GM21381 (cell line): ENCODE measurements around the gene C6orf47.
"Not testable (repeated sequence)": the region's sequence is repeated elsewhere in the genome, so short reads cannot be mapped to it uniquely, and the experiment has no call there.

Source experiments
- ATAC-seq: cut with Tn5 transposase; IDR thresholded peaks from one replicate; pipeline ENCODE4 v1.9.1; 2021; ENCODE audit warnings: mild to moderate bottlenecking, moderate library complexity; ENCODE audit not compliant: unreplicated experiment

C6orf47 gene

GRCh38 chr6:31660381-31661261, at the start of gene C6orf47:
TSS of gene C6orf47 (minus strand) at chr6:31660778. CDS start at chr6:31659947, 831 bp downstream.
- ATAC-seq = peak; percentile 43

- not testable (repeated sequence) for ATAC-seq
These were observed 48.6 kb upstream of the C6orf47 start for GRCh38 chr6:31709157-31709556.

DNA sequence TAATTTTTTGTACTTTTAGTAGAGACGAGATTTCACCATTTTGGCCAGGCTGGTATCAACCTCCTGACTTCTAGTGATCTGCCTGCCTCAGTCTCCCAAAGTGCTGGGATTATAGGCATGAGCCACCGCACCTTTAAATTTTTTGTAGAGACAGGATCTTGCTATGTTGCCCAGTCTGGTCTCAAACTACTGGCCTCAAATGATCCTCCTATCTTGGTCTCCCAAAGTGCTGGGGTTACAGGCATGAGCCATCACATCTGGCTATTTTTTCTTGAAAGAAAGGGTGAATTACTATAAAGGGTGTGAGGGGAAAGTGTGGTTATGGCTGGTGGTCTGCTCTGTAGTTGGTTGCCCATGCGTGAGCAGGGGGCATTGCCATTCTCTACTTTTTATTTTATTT, 47.6 kb upstream of the C6orf47 start:
- no peak for ATAC-seq

GRCh38 chr6:31707701-31708100, 47.1 kb upstream of the C6orf47 start:
- ATAC-seq = no peak

DNA sequence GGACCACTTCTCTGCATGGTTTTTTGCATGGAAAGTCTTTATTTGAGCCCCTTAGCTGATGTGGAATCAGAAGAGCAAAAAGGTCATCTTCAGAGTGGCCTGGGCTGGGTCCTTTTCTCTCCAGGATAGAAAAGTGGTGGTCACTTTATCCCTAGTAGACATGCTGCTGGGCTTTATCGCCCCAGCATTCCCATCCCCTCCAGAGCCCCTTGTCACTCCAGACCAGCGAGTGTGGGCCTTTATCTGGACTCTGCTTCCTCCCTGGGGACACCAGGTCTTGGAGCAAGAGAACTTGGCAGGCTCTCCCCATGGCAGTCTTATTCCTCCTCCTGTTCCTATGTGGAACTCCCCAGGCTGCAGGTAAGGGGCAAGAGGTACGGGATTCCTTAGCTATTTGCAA, 46.0 kb upstream of the C6orf47 start, which contains the start of gene LY6G6F:
Gene LY6G6F (plus strand): TSS at position 268 of the 400 bp plus-strand sequence. CDS start 41 bp downstream, at position 309.
- ATAC-seq = no peak

GRCh38 chr6:31705931-31706330, 45.4 kb upstream of the C6orf47 start:
- ATAC-seq = no peak

DNA sequence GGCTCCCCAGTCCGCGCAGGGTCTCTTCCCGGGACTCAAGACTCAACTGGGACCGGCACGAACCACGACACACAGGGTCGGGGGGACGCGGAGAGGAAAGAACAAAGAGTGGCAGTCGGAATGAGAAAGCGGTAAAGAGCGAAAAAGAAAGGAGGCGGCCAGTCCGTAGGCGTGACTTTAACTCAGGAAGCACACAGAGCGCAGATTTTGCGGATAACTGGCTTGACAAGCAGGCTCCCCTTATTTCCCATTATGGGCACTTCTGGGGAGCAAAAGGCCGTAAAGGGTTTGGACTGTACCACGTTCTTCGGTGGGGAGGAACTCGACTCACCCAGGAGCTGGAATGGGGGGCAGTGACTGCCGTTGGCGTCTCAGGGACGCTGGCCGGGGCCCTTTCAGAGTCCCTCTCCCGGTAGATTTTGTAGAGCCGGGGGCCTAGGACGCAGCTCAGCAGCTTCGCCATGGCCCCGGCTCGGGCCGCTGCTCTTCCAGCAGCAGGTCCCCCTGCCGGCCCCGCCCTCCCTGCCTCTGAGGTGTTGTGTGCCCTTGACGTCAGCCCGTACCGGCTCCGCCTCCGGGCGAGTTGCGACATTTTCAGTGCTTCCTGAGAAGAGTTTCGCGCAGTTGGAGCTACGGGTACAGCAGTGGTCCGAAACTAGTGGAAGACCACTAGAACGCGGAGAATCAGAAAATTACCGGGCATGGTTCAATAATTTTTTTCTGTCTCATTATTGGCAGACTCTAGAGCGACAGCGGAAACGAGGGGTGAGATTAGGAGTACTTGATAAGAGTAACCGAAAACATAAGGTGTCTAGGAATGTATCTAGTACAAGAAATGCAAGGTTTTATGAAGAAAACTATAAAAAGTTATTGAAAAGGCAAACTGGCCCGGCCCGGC, 42.5 kb upstream of the C6orf47 start, which contains the start of gene ABHD16A:
Gene ABHD16A (minus strand): TSS at position 506 of the 898 bp plus-strand sequence. CDS start 43 bp downstream, at position 463.
- peak; percentile 86 for ATAC-seq

- ATAC-seq = no peak
These were observed 41.8 kb upstream of the C6orf47 start for GRCh38 chr6:31702405-31702818.

- no peak for ATAC-seq
These were observed 41.3 kb upstream of the C6orf47 start for GRCh38 chr6:31701666-31702404.

- no peak for ATAC-seq
These were observed 40.3 kb upstream of the C6orf47 start for GRCh38 chr6:31700740-31701401.

DNA sequence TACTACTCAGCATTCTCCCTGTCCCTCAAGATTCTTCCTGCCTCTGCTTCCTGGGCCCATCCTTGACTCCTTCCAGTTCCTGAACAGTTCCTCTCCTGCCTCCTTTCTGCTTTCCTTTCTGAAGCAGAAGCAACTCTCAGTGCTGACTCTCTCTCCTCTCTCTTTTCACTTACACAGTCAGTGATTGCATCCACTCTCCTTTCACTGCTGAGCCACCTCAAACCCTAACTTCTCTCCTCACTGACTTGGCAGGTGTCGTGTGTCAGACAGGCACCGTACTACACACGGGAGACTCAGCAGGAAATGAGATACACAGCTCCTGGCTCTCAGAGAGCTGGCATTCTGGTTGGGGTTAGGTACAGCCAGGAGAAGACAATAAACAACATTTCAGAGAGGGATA, 37.0 kb upstream of the C6orf47 start:
- no peak for ATAC-seq

DNA sequence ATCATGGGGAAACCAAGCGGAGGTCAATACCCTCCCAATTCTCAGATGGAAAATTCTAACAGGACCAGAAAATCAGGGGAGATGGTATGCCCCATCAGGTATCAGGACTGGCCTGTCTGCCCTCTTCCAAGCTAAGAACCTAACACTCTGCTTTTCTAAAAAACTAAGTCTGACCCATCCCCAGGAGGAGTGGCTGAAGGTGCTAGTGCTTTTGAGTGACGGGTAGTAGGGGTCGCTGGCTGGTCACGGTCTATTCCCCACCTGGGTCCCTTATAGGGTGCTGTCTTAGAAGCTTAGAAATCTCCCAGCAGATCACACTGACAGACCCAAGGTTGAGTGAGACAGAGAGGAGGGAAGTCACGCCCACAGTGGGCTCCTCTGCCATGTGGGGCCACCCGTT, 33.0 kb upstream of the C6orf47 start:
- ATAC-seq = no peak

DNA sequence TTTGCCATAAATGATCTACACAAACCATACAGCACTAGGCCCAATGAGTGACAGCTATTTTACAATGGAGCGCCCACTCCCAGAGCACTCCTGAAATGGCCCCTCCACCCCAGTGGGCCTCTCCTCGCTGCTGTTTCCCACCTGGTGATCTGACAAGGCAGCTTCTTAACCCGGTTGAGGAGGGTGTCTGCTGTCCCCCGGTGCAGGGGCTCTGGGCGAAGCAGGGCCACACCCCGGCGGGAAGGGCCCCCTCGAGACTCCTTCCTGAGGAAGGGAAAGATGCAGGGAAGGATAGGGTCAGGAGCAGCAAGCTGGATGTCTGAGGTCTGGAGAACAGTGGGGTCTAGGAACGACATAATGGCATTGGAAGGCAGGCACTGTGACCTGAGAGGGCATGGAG, 32.3 kb upstream of the C6orf47 start:
- ATAC-seq = no peak

GRCh38 chr6:31692353-31692752, 31.8 kb upstream of the C6orf47 start:
- no peak for ATAC-seq

DNA sequence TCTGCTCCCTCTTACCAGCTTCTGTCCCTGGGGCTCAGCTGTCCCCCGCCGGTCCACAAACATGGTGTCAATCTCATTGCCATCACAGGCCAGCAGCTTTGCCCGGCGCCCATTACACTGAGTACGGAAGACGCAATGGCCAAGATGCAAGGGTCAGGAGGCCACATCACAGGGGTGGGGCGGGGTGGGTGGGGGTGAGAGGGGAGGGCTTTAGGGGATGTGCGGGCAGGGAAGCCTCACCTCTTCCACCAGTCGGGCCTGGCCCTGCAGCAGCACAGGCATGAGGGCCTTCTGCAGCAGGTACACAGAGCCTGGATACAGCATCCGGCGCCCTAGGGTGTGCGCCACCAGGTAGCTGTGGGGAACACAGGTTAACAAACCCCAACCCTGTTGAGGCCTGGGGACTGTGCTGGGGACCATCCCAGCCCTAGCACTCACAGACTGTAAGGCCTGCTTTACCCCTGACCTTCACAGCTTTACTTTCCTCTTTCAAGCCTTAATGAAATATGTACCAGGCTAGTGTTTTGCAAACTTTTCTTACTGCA, 31.1 kb upstream of the C6orf47 start:
- no peak for ATAC-seq

GRCh38 chr6:31691078-31691463, 30.5 kb upstream of the C6orf47 start:
- ATAC-seq = no peak

DNA sequence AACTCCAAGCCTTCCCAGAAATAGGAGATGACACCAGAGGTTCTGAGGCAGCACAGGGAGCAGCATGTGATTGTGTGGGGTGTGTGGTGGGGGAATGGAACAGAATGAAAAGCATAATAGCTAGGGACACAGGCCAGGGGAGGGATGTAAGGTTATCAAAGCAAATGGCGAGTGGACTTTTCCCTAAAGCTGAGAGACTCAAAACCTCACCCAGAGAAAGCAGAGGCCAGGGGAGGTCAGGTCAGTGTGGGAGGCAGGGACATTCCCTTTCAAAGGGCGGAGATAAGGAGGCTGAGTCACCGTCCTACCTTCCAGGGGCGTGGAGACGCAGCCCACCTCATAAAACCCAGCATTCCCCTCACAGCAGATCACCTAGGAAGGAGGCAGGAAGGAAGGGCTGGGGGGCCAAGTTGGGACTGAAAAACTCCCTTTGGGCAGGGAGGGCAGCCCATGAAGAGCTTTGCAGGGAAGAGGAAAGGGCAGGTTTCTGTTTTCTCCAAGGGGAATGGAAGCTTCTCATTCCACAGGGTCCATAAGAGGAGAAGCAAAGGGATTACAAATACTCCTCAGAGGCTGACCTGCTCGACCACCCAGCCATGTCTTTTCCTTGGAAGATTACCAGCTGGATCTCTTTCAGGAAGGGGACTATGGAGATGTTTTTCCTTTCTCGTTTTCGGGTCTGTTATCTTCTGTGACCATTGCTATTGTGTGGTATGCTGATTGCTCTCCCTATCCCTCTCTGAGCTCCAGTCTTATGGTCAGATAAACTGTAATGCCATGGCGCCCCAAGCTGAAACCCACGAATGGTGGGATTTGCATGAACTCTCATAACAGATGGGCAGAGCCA, 29.9 kb upstream of the C6orf47 start:
- no peak for ATAC-seq

GRCh38 chr6:31689249-31690110, 28.9 kb upstream of the C6orf47 start:
- ATAC-seq = no peak
